Measurements from ENCODE around the gene KCNH2.

GRCh38 chr7:150959081-150959480 is 19.0 kb downstream of the KCNH2 start:
- TF ChIP-seq CTCF (IDR thresholded peaks at IDR 0.05 in 8 of 11, conservative IDR thresholded peaks at IDR 0.05 in 3 of 11) (no peak), POLR2A (IDR thresholded peaks at IDR 0.05) (no peak), POLR2AphosphoS5 (IDR thresholded peaks at IDR 0.05) (no peak)
